GF-D8 (cell line): ENCODE results near the gene ZFP36.
"Not testable (repeated sequence)": the region's sequence is repeated elsewhere in the genome, so short reads cannot be mapped to it uniquely, and the experiment has no call there.

Experiments
- DNase-seq: peaks from one replicate; lab custom pipeline; 2025; lab: John Stamatoyannopoulos, UW

ZFP36 gene

GRCh38 chr19:39406656-39407409 lies at the start of gene ZFP36:
Gene ZFP36, plus strand, starts transcription at chr19:39406847. Its CDS starts 58 bp downstream, at chr19:39406905.
- peak; percentile 27 for DNase-seq

- no peak for DNase-seq
Measured at GRCh38 chr19:39359026-39359425, 47.6 kb upstream of the ZFP36 start.

- no peak for DNase-seq
Measured at GRCh38 chr19:39360599-39360998, 46.0 kb upstream of the ZFP36 start.

GRCh38 chr19:39362682-39363657 lies 43.7 kb upstream of the ZFP36 start:
- DNase-seq: no peak

GRCh38 chr19:39363901-39364457 lies 42.7 kb upstream of the ZFP36 start:
- no peak for DNase-seq

- no peak for DNase-seq
Measured at GRCh38 chr19:39365531-39365930, 41.1 kb upstream of the ZFP36 start.

- no peak for DNase-seq
Measured at GRCh38 chr19:39369200-39369599, 37.4 kb upstream of the ZFP36 start.

- no peak for DNase-seq
Measured at GRCh38 chr19:39370735-39371134, 35.9 kb upstream of the ZFP36 start.

- no peak for DNase-seq
Measured at GRCh38 chr19:39372047-39372802, 34.4 kb upstream of the ZFP36 start.

GRCh38 chr19:39372941-39373340 lies 33.7 kb upstream of the ZFP36 start:
- no peak for DNase-seq

GRCh38 chr19:39375929-39376328 lies 30.7 kb upstream of the ZFP36 start:
- DNase-seq: no peak

GRCh38 chr19:39377373-39378362 lies 29.0 kb upstream of the ZFP36 start:
- DNase-seq: no peak

GRCh38 chr19:39379366-39379765 lies 27.3 kb upstream of the ZFP36 start:
- DNase-seq: not testable (repeated sequence)

- DNase-seq: no peak
Measured at GRCh38 chr19:39379865-39380396, 26.7 kb upstream of the ZFP36 start.

GRCh38 chr19:39380521-39381502 lies 25.8 kb upstream of the ZFP36 start:
- no peak for DNase-seq

GRCh38 chr19:39381910-39382611 lies 24.6 kb upstream of the ZFP36 start:
- no peak for DNase-seq

- no peak for DNase-seq
Measured at GRCh38 chr19:39382991-39383828, 23.4 kb upstream of the ZFP36 start.
